G401.6 (cell line): ENCODE measurements around the gene DVL1.
A peak's percentile ranks its signal among the peaks of the same experiment; 100 is the strongest.
"Not testable (repeated sequence)": the region's sequence is repeated elsewhere in the genome, so short reads cannot be mapped to it uniquely, and the experiment has no call there.

ENCODE experiments used
- FAIRE-seq: peaks from 2 replicates; lab custom pipeline; 2012; peaks lifted over from hg19 to GRCh38; lab: Jason Lieb, UNC

DVL1 gene

DNA sequence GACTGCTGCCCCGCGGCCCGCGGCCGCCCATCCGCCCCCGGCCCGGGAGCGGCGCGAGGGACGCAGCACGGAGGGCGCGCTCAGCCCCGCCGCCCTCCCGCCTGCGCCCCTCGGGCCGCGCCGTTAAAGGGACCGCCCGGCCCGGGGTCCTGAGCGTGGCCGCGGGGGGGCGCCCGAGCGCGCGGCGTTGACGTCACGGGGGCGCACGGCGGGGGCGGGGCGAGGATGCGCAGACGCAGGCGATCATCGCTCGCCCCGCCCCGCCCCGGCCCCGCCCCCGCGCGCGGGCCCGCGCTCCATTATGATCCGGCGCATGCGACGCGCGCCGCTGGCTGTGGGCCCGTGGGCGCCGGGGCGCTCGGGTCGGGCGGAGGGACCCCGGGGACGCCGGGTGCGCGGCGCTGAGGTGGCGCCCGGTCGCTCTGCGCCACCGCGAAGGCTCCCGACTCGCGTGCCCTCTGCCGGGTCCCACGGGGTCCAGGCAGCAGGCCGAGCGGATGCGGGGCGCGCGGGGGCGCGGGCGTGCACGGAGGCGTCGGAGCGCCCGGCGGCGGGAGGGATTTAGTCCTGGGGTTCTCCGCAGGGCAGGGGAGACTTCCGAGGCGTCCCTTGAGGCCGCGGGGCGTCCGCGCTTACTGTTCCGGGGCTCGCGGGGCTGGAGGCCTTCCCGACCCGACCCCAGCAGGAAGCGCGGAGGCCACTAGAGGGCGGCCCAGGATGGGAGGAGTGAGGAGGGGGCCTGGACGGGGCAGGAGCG lies at the start of gene DVL1:
TSS of gene DVL1 (minus strand) at position 163 of the 757 bp plus-strand sequence. CDS start 353 bp downstream, outside the sequence.
- no peak for FAIRE-seq

- FAIRE-seq = no peak
Measured at GRCh38 chr1:1398677-1399186, 49.5 kb upstream of the DVL1 start.

GRCh38 chr1:1397839-1398523 lies 48.8 kb upstream of the DVL1 start:
- FAIRE-seq = no peak

- no peak for FAIRE-seq
Measured at GRCh38 chr1:1395166-1395565, 45.9 kb upstream of the DVL1 start.

DNA sequence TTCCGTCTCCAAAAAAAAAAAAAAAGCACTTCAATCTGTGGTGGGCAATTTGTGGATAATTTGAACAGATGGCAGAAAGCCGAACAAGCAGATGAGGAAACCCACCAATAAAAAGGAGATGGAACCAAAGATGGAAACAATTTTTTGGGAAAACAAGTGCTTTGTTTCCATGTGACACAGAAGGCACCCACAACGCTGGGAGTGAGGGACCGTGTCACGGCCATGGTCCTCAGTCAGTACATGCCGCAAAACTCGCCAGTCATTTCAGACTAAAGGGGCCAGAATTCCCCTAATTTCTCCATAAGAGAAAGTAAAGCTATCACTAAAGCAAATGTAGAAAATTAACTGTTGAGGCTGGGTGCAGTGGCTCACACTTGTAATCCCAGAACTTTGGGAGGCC lies 44.9 kb upstream of the DVL1 start:
- FAIRE-seq = no peak

DNA sequence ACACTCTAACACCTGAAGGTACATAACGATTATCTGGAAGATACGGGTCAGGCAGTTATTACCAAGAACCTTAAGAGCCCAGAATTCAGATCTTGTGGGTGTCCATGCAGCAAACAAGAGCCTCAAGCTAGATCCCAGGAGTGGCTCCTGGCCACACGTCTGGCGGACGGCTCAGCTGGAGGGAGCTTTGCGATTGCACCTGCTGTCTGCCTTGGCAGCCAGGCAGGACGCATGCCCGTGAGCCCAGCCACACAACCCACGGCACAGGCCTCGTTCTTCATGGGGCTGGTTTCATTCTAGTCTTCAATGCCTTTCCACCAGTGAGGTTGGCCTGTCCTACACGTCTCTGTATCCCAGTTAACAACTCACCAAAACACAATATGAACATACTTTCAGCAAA lies 44.2 kb upstream of the DVL1 start:
- FAIRE-seq = no peak

DNA sequence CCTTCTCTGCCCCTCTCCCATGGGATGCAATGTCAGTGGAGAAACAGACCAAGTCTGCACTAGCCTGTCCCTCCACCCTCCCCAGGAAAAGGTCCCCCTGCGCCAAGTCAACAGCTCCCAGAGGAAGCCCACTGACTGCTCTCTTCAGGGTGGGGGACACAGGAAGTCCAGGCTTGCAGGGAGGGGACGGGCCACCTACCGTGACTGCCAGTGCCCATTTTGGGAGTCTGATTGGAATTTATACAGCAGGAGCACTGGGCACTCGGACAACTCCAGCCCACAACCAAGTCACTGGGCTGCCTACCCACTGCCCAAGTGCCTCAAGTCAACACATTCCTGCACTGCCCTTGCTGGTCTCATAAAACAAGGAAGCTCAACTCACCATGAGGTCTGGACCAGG lies 43.8 kb upstream of the DVL1 start:
- no peak for FAIRE-seq

DNA sequence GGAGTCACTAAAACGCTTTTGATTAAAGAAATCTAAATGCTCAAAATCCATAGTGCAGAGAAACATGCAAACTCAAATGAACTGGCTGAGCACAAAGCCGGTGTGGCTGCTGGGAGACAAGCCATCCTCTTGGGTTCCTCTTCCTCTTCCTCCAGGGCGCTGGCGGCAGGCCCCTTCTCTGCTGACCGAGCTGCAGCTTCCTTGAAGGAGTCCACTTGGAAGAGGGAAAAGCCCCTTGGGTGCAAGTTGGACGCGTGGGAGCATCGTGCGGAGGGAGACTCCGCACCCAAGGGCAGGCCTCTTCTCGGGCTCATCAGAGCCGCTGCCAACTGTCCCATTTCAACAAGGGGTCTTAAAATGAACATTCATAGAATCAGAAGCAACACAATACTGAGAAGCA lies 42.0 kb upstream of the DVL1 start:
- FAIRE-seq = no peak

DNA sequence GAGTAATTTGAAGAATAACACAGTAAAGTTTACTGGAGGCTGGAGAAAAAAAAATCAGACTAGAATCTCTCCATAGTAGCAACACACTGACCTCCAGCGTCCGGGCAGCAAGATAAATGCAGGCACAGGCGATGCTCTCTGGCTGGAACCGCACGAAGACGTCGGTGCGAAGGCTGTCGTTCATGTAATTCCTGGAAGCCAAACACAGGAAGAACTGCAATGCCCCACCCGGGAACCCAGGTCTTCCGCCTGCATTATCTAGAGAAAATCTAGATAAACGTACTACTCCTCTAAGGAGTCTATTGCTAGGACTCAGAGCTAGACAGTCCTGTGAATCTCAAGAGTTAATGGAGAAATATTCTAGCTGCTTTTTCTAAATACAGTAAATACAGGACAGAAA lies 41.5 kb upstream of the DVL1 start:
- no peak for FAIRE-seq

- FAIRE-seq = no peak
Measured at GRCh38 chr1:1388078-1388472, 38.9 kb upstream of the DVL1 start.

DNA sequence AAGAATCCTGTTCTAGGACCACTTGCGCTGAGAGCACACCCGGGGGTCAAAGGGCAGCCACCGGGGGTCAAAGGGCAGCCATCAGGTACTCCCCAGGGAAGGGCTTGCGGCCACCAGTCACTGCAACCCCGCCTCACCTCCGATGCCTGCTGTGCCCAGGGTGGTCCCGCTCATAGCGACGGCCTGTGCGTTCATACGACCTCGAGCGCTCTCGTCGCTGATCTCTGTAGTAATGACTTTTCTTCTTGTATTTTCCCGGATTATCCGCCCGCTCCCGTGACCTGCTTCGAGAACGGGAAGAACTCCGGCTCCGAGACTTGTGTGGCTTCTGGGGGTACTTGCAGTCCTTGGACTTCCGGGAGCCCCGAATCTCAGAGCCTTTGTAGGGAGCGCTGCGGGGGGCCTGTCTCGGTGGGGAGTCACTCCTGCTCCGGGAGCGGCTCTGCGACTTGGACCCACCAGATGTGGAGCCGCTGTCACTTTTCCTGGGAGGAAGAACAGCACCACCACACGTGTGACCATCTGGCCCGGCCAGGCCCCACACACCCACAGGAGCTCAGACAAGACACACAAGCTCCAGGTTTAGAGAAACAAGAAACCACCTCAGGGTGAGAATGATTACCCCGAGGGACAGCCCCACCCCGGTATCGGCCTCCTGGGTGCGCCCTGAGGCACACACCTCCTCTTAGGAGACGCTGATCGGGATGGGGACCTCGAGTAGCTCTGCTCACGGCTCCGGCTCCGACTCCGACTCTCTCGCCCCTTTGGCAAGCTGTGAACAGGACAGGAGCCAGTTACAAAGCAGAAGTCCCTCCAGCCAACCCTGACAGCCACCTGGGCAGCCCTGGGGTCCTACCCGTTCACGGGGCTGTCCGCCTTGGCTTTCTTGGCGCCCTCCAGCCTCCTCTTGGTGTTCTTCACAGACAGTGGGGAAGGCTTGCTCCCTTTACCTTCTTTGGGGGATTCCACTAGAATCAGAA lies 38.2 kb upstream of the DVL1 start:
- no peak for FAIRE-seq

- FAIRE-seq = no peak
Measured at GRCh38 chr1:1385931-1386330, 36.7 kb upstream of the DVL1 start.

GRCh38 chr1:1385339-1385738 lies 36.1 kb upstream of the DVL1 start:
- not testable (repeated sequence) for FAIRE-seq

- no peak for FAIRE-seq
Measured at GRCh38 chr1:1381294-1381693, 32.1 kb upstream of the DVL1 start.

GRCh38 chr1:1380860-1381259 lies 31.6 kb upstream of the DVL1 start:
- FAIRE-seq = no peak

DNA sequence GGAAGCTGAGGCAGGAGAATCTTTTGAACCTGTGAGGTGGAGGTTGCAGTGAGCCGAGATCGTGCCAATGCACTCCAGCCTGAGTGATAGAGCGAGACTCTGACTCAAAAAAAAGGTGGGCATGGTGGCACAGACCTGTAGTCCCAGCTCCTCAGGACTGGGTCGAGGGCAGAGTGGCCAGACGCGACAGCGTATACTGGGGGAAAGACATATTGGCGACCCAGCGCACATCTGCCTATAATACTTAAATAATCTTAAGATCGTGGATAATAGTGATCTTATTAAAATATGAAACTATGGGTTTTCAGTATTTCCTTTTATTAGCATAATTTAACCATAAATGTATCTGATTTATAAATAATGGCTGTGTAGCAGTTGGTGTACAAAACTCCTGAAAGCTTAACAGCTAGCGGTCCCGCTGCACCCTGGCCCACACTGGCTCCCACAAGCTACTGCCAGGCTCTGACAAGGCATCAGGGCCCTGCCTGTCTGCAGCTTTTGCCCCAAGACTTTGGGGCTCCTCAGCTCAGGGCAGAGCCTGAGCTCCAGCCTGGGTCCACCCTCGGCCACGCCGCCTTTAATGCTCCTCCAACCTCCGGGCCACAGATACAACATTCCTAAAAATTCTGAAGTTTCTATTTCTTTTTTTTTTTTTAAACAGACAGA lies 28.5 kb upstream of the DVL1 start:
- FAIRE-seq = no peak

DNA sequence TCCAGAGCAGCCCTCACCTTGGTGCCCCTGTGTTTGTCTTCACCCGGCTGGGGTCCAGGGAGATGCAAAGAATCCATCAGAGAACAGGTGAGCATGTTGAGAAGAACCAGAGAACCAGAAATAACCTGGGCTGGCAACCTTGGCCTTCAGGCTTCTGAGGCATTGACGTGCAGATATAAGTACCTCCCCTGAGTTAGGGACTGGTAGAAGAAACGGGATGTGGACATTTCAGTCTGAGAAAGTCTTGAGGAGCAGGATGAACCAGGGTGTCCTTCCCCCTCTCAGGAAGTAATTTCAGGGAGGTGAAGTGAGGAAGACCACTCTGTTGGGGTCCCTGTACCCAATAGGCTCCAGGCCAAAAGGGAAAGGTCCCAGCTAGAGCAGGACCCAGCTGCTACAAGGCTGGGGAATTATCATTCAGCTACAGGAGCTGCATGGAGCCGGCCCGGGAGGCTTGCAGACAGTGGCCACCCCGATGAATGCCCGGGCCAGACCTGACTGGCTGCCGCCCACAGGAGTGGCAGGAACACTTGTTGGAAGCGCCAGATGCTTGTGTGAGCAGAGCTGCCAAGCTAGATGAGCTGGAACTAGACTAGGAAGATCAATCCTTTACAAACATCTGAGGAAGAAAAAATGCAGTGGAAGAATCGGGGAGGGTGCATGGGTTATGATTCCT lies 27.5 kb upstream of the DVL1 start:
- no peak for FAIRE-seq

- peak; percentile 99 for FAIRE-seq
Measured at GRCh38 chr1:1374929-1375662, 25.9 kb upstream of the DVL1 start, which contains the start of gene AURKAIP1. AURKAIP1 (minus strand) TSS chr1:1375207; CDS start chr1:1374756, 451 bp downstream.

- no peak for FAIRE-seq
Measured at GRCh38 chr1:1374589-1374928, 25.3 kb upstream of the DVL1 start.

DNA sequence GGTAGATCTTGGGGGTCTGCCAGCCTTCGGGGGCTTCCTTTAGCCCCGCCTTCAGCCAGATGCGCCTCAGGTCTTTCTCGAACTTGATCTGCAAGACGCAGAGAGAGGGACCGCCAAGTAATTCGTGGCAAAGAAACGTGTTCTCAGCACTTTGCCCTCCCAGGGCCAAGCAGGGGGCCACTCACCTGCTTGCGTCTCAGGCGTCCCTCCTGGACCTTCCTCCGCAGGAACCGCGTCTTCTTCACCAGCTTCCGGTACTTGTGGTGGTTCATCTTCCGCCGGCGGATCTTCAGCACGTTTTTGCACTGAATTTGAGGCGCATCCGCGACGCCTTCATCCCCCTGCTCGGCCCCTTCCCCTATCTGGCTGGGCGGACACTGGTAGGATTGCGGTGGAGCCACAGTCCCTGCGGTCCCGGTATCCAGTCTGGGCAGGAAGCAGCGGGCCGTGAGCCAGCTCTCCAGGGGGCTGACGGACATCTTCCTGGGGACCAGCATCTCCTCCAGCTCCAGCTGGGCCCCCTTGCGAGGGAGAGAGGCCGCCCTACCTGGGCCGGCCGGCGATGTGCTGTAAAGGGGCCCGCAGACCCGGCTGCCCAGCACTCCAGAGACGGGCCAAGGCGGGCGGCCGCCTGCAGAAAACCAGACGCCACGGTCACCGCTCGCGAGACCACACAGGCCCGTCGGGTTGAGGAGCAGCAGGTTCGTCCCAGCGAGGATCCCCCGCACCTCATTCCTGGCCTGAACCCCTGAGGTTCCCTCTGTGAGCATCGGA lies 24.8 kb upstream of the DVL1 start:
- FAIRE-seq = no peak
